HUES6 (cell line): ENCODE results near the gene AGBL1.
A peak's percentile ranks its signal among the peaks of the same experiment; 100 is the strongest.

Experiments used
- H3K27ac ChIP-seq: 2 replicates; pipeline ENCODE4 v1.7.0; 2013; ENCODE audit warnings: low read depth, mild to moderate bottlenecking, low read length, inconsistent platforms
- H3K27me3 ChIP-seq: 2 replicates; pipeline ENCODE4 v1.6.1; 2013; ENCODE audit warnings: low read length; ENCODE audit not compliant: control insufficient read depth, insufficient read depth
- H3K36me3 ChIP-seq: 2 replicates; pipeline ENCODE4 v1.6.1; 2013; ENCODE audit warnings: low read length; ENCODE audit not compliant: control insufficient read depth, insufficient read depth
- H3K4me1 ChIP-seq: 2 replicates; pipeline ENCODE4 v1.6.1; 2013; ENCODE audit warnings: low read length; ENCODE audit not compliant: control insufficient read depth, insufficient read depth
- H3K4me3 ChIP-seq: 2 replicates; pipeline ENCODE4 v1.5.1; 2013; ENCODE audit warnings: low read depth, low read length
- H3K9ac ChIP-seq: one replicate; pipeline ENCODE4 v1.6.1; 2013; ENCODE audit warnings: mild to moderate bottlenecking, low read length
- H3K9me3 ChIP-seq: 2 replicates; pipeline ENCODE4 v1.6.1; 2013; ENCODE audit warnings: low read depth, low read length; ENCODE audit not compliant: control insufficient read depth, insufficient read depth

Gene AGBL1

GRCh38 chr15:86201313-86202008 lies 121.8 kb downstream of the AGBL1 start:
- Histone ChIP-seq H3K27me3 (no peaks in the 10 kb centered on the region), H3K9ac (no peak overlapping the region), H3K4me3 (no peak overlapping the region), H3K4me1 (peaks cover 10% of the 10 kb centered on the region), H3K36me3 (no peaks in the 10 kb centered on the region), H3K9me3 (no peaks in the 10 kb centered on the region), H3K27ac (no peak overlapping the region)

DNA sequence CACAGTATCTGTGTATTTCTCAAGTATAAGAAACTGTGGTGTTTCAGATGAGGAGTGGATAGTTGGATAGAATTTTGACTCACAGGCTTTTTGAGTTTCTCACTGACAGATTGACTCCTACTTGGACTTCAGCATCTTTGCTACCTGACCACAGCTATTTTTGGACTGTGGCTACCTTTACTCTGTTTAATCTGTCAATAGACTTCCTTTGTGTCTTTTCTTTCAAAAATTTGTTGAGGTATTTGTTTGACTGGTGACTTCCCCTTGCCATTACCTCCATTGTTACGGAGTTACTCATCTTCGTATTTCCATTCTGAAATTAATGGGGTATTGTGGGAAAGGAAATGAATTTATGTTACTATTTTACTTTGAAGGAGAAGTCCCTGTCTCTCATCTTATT lies 123.8 kb downstream of the AGBL1 start:
- H3K27ac ChIP-seq: no peak overlapping the region
- no peaks in the 10 kb centered on the region for H3K36me3 ChIP-seq
- peaks cover 10% of the 10 kb centered on the region for H3K4me1 ChIP-seq
- H3K9ac ChIP-seq: no peak overlapping the region
- no peaks in the 10 kb centered on the region for H3K27me3 ChIP-seq
- no peaks in the 10 kb centered on the region for H3K9me3 ChIP-seq
- no peak overlapping the region for H3K4me3 ChIP-seq

DNA sequence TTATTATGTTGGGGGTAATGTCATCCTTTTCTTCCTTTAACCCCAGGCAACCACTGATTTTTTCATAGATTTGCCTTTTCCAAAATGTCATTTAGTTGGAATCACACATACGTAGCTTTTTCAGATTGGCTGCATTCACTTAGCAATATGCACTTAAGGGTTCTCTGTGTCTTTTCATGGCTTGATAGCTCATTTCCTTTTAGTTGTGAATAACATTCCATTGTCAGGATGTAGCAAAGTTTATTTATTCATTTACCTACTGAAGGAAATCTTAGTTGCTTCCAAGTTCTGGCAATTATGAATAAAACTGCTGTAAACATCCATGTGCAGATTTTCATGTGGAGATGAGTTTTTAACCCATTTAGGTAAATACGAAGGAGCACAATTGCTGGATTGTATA lies 125.4 kb downstream of the AGBL1 start:
- H3K4me3 ChIP-seq: no peak overlapping the region
- H3K4me1 ChIP-seq: peaks cover 2% of the 10 kb centered on the region; the same call in 1 of the 2 replicates
- no peak overlapping the region for H3K27ac ChIP-seq
- no peak overlapping the region for H3K9ac ChIP-seq
- H3K36me3 ChIP-seq: no peaks in the 10 kb centered on the region
- H3K9me3 ChIP-seq: no peaks in the 10 kb centered on the region
- no peaks in the 10 kb centered on the region for H3K27me3 ChIP-seq

DNA sequence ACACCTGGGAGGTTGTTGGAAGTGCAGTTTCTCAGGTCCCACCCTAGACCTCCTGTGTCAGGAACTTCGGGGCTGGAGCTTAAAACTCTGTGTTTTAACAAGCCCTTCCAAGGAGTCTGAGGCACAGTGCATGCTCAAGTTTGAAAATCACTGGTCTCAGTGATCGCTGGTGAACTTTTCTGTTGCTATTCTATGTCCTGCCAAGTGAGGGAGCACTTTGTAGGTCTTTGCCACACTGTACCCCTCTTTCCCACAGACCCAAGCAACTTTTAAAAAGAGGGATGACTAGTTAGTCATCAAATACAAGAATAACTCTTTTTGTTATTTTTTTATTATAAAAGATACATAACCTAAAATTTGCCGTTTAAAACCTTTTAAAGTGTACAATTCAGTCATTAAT lies 133.7 kb downstream of the AGBL1 start:
- Histone ChIP-seq H3K27me3 (no peaks in the 10 kb centered on the region), H3K27ac (no peak overlapping the region), H3K4me1 (no peaks in the 10 kb centered on the region), H3K4me3 (no peak overlapping the region), H3K36me3 (no peaks in the 10 kb centered on the region), H3K9me3 (peaks cover 32% of the 10 kb centered on the region), H3K9ac (no peak overlapping the region)

DNA sequence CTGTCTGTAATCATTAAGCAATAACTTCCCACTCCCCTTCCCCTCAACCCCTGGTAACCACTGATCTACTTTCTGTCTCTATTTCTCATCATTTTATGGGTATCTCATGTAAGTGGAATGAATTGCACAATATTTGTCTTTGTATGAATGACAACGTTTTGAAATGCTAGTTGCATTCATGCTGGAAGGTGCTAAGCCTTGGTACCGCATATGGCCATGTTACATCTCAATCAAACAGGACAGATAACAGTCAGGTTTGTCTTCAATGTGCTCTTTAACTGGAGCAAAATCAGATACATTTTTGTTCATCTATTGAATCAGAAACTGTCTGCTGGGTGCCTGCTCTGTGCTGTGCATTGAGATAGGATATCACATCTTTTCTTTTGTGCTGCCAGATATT lies 134.2 kb downstream of the AGBL1 start:
- peaks cover 37% of the 10 kb centered on the region for H3K9me3 ChIP-seq
- H3K36me3 ChIP-seq: no peaks in the 10 kb centered on the region
- H3K27me3 ChIP-seq: no peaks in the 10 kb centered on the region
- no peak overlapping the region for H3K4me3 ChIP-seq
- H3K4me1 ChIP-seq: no peaks in the 10 kb centered on the region
- no peak overlapping the region for H3K9ac ChIP-seq
- H3K27ac ChIP-seq: no peak overlapping the region

- no peaks in the 10 kb centered on the region for H3K36me3 ChIP-seq
- no peaks in the 10 kb centered on the region for H3K27me3 ChIP-seq
- H3K27ac ChIP-seq: no peak overlapping the region
- no peak overlapping the region for H3K9ac ChIP-seq
- no peaks in the 10 kb centered on the region for H3K4me1 ChIP-seq
- peaks cover 19% of the 10 kb centered on the region for H3K9me3 ChIP-seq
- no peak overlapping the region for H3K4me3 ChIP-seq
These were observed 141.4 kb downstream of the AGBL1 start for GRCh38 chr15:86221119-86221518.

- Histone ChIP-seq H3K36me3 (no peaks in the 10 kb centered on the region), H3K9me3 (no peaks in the 10 kb centered on the region), H3K4me1 (peaks cover 17% of the 10 kb centered on the region), H3K27me3 (no peaks in the 10 kb centered on the region), H3K27ac (no peak overlapping the region), H3K4me3 (no peak overlapping the region), H3K9ac (no peak overlapping the region)
These were observed 149.6 kb downstream of the AGBL1 start for GRCh38 chr15:86229306-86229705.

DNA sequence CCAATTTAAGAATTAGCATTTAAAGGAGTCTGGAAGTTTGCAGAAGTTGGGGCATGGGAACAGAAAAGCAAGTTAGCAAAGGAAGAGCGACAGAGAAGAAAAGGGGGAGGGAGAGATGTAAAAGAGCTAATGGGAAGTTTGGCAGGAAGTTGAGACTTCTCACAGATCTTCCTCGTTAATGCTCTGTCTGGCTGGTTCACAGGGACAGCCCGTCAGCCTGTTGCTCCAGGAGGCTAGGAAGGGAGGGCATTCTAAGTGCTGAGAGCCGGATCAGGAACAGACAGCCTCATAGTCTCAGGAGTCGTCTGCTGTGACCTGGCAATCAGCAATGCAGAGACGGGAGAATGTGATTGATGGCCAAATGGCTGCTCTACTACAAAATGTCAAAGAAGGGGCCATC lies 150.3 kb downstream of the AGBL1 start:
- no peak overlapping the region for H3K4me3 ChIP-seq
- H3K9ac ChIP-seq: no peak overlapping the region
- H3K27me3 ChIP-seq: no peaks in the 10 kb centered on the region
- H3K4me1 ChIP-seq: peaks cover 17% of the 10 kb centered on the region
- no peaks in the 10 kb centered on the region for H3K36me3 ChIP-seq
- no peaks in the 10 kb centered on the region for H3K9me3 ChIP-seq
- no peak overlapping the region for H3K27ac ChIP-seq

GRCh38 chr15:86231864-86232721 lies 152.4 kb downstream of the AGBL1 start:
- Histone ChIP-seq H3K27me3 (no peaks in the 10 kb centered on the region), H3K36me3 (no peaks in the 10 kb centered on the region), H3K9ac (no peak overlapping the region), H3K9me3 (no peaks in the 10 kb centered on the region), H3K27ac (no peak overlapping the region), H3K4me1 (peaks cover 28% of the 10 kb centered on the region), H3K4me3 (peak overlapping the region; percentile 41)

DNA sequence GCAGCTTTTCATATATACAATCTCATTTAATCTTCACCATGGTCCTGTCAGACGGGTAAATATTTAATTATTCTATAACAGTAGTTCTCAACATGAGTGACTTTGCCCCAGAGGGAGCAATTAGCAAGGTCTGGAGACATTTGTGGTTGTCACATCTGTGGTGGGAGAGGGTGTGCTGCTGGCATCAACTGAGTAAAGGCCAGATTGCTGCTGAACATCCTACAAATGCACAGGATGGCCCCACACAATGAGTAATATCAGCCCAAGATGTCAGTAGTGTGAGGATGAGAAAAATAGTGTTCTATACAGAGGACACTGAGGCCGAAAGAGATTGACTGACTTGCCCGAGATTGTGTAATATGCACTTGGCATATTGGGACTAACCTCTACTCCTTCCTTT lies 156.0 kb downstream of the AGBL1 start:
- Histone ChIP-seq H3K27ac (no peak overlapping the region), H3K9ac (no peak overlapping the region), H3K9me3 (no peaks in the 10 kb centered on the region; the same call in 1 of the 2 replicates), H3K4me3 (no peak overlapping the region), H3K27me3 (no peaks in the 10 kb centered on the region; the same call in 1 of the 2 replicates), H3K4me1 (peaks cover 32% of the 10 kb centered on the region), H3K36me3 (no peaks in the 10 kb centered on the region)
